Pancreas (tissue), 10 donors: ENCODE results near the gene MANBA. TPM values are rescaled to one million over a fixed set of nuclear protein-coding genes. Genes with fewer than 3 reads are reported as not detected.

Experiments used
- ATAC-seq, 4 donors: fragments of 200-7000 bp; cut with Tn5 transposase; one replicate each; pipeline versions ENCODE4 v1.8.0 to v1.9.1; 2020; ENCODE audit warnings: mild to moderate bottlenecking in 4 of 4, moderate library complexity in 4 of 4
- DNase-seq, 6 donors: peaks; one replicate each; pipeline ENCODE4 v3.0.0-alpha.2; 2020
- FAIRE-seq: peaks from 2 replicates; lab custom pipeline; 2012; peaks lifted over from hg19 to GRCh38; lab: Jason Lieb, UNC
- H3K27ac ChIP-seq, 4 donors: fragments of 200-600 bp; sonication (generic); 1 replicate in 3 of 4; 2 replicates in 1 of 4; pipeline versions ENCODE4 v1.5.0 to v1.8.0; 2020
- H3K27me3 ChIP-seq, 4 donors: fragments of 200-600 bp; one replicate each; pipeline ENCODE4 v1.8.0; 2021
- H3K36me3 ChIP-seq, 3 donors: fragments of 200-600 bp; sonication (generic) in 1 of 3; one replicate each; pipeline versions ENCODE4 v1.5.0 to v1.8.0; 2020 to 2021
- H3K4me1 ChIP-seq, 3 donors: fragments of 200-600 bp; one replicate each; pipeline ENCODE4 v1.8.0; 2021
- H3K4me3 ChIP-seq, 4 donors: fragments of 200-600 bp; sonication (generic) in 2 of 4; one replicate each; pipeline versions ENCODE4 v1.5.0 to v1.8.0; 2020 to 2021
- H3K9me3 ChIP-seq, 4 donors: fragments of 200-600 bp; one replicate each; pipeline ENCODE4 v1.8.0; 2021
- WGBS, 2 donors: extraction: QIAGEN DNeasy Blood & Tissue Kit; methylation state at CpG; one replicate each; pipeline ENCODE4 v1.1.7; 2013; 5-methylcytosine and 5-hydroxymethylcytosine counted together
- intact Hi-C, 3 donors: fragments of 100-400 bp; cut with DNase I; formaldehyde crosslinking; loops; one replicate each; pipeline versions ENCODE4 v1.11.1 to v1.14.2; 2022
- polyA plus RNA-seq, 2 donors: library from polyadenylated mRNA; stranded (reverse); fragments of 200-250 nt; gene quantifications; one replicate each; pipeline ENCODE4 v1.2.3, GENCODE V29; 2013
- total RNA-seq, 6 donors: library from RNA; stranded (reverse); fragmentation: NEBNext Ultra II Directional in 4 of 6; extraction: Animal tissue kit (Norgen Biotek cat#: 25700) in 4 of 6; gene quantifications; one replicate each; pipeline versions ENCODE4 v1.2.1 to v1.2.4, GENCODE V29; 2021 to 2023
- TF ChIP-seq, protein P1 (sequence below), 4 donors: fragments of 200-600 bp; sonication (generic) in 3 of 4; IDR thresholded peaks; one replicate each; pipeline versions ENCODE4 v1.5.0 to v1.8.0; 2021; ENCODE audit warnings: antibody characterized with exemption in 4 of 4
- donor health status: healthy with polysubstance abuse.
- donor health status: DM: no; HTN: no; CAD: no; lungs with moderate emphysema.
- donor health status: DM: no; HTN: no; CAD: no.
- donor health status: control.
- donor health status: control.
- donor health status: Bipolar disorder and iron deficiency.
- donor health status: DM: yes; HTN: yes; CAD: no.
- donor health status: DM: no; HTN: no; CAD: no.
- donor health status: DM: no; HTN: no; CAD: no.
- donor health status: DM: yes; HTN: yes; CAD: no.

The MANBA gene
- total and polyA plus RNA-seq, 8 donors = 7.8 to 22.0 (median 10.7) TPM

GRCh38 chr4:102707150-102707549 is 53.6 kb downstream of the MANBA start:
- DNase-seq (no peak), FAIRE-seq (no peak), ATAC-seq (no peak)
- no peaks in the 10 kb centered on the region for H3K9me3 ChIP-seq
- TF ChIP-seq, protein P1, sequence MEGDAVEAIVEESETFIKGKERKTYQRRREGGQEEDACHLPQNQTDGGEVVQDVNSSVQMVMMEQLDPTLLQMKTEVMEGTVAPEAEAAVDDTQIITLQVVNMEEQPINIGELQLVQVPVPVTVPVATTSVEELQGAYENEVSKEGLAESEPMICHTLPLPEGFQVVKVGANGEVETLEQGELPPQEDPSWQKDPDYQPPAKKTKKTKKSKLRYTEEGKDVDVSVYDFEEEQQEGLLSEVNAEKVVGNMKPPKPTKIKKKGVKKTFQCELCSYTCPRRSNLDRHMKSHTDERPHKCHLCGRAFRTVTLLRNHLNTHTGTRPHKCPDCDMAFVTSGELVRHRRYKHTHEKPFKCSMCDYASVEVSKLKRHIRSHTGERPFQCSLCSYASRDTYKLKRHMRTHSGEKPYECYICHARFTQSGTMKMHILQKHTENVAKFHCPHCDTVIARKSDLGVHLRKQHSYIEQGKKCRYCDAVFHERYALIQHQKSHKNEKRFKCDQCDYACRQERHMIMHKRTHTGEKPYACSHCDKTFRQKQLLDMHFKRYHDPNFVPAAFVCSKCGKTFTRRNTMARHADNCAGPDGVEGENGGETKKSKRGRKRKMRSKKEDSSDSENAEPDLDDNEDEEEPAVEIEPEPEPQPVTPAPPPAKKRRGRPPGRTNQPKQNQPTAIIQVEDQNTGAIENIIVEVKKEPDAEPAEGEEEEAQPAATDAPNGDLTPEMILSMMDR (IDR thresholded peaks at IDR 0.05) = no peak
- H3K36me3 ChIP-seq = no peaks in the 10 kb centered on the region
- 85 to 88% methylated on average over 1 of the region's 1 CpG for WGBS, 2 donors
- no peaks in the 10 kb centered on the region for H3K27me3 ChIP-seq
- H3K4me1 ChIP-seq = no peaks in the 10 kb centered on the region
- intact Hi-C loops = no loop called here
- no peak overlapping the region for H3K4me3 ChIP-seq
- H3K27ac ChIP-seq = no peak overlapping the region

- intact Hi-C loops = no loop called here
- ATAC-seq = no peak
- no peaks in the 10 kb centered on the region for H3K4me1 ChIP-seq
- no peaks in the 10 kb centered on the region for H3K36me3 ChIP-seq
- no peak for DNase-seq
- TF ChIP-seq, protein P1 (IDR thresholded peaks at IDR 0.05) = no peak
- no peak overlapping the region for H3K4me3 ChIP-seq
- no peaks in the 10 kb centered on the region for H3K27me3 ChIP-seq
- H3K9me3 ChIP-seq = no peaks in the 10 kb centered on the region
- 96 to 100% methylated on average over 1 of the region's 1 CpG for WGBS, 2 donors
- no peak overlapping the region for H3K27ac ChIP-seq
- no peak for FAIRE-seq
Measured at GRCh38 chr4:102705391-102705935, 55.3 kb downstream of the MANBA start.

DNA sequence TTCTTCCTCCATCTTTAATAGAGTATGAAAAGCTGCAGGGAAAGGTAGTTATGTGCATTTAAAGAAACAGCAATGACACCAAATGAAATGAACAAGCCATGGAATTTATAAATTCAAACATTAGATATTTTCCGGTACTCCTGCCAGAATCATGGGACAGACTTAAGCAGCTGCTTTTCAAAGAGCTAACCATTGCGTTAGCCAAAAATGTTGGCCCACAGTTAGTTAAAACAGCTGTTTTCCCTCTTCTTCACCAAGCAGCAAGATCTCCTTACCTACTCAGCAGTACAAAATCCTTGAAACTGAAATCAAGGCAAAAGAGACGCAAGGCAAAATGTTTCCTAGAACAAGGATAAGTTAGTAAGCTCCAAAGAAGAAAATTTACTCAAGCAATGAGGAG is 64.0 kb downstream of the MANBA start:
- DNase-seq (no peak), ATAC-seq (no peak), FAIRE-seq (no peak)
- no peaks in the 10 kb centered on the region for H3K27me3 ChIP-seq
- no peaks in the 10 kb centered on the region for H3K36me3 ChIP-seq
- H3K4me1 ChIP-seq = no peaks in the 10 kb centered on the region
- 77 to 78% methylated on average over 3 of the region's 3 CpGs for WGBS, 2 donors
- TF ChIP-seq, protein P1 (IDR thresholded peaks at IDR 0.05) = no peak
- H3K4me3 ChIP-seq = no peak overlapping the region
- H3K27ac ChIP-seq = no peak overlapping the region
- no peaks in the 10 kb centered on the region for H3K9me3 ChIP-seq
- intact Hi-C loops = no loop called here

DNA sequence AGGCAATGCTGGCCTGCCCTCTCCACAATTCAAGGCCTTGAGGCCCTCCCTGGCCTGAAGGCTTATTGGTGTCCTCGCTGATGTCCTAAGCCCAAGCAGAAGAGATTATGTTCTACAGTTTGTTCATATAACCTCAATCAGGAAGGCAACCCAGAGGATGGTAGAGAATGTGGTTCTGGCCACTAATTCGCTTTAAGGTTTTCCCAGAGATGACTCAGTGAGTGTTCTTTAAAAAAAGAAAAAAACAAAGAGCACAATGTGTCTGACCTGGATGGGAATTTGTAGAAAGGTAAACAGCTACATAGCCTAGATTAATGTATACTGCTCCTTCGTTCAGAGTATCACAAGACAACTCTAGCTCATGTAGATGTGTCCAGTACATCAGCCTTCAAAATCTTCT is 66.0 kb downstream of the MANBA start:
- FAIRE-seq = no peak
- WGBS, 2 donors = 88 to 96% methylated on average over 3 of the region's 3 CpGs

GRCh38 chr4:102693861-102694260 is 66.9 kb downstream of the MANBA start:
- Histone ChIP-seq H3K9me3 (no peaks in the 10 kb centered on the region), H3K27ac (no peak overlapping the region), H3K4me1 (no peaks in the 10 kb centered on the region), H3K4me3 (no peak overlapping the region), H3K27me3 (no peaks in the 10 kb centered on the region), H3K36me3 (peaks cover 0 to 8% (median 0%) of the 10 kb centered on the region in 3 donors)
- intact Hi-C loops = no loop called here
- ATAC-seq (no peak), DNase-seq (no peak), FAIRE-seq (no peak)
- 92 to 94% methylated on average over 5 of the region's 5 CpGs for WGBS, 2 donors
- TF ChIP-seq, protein P1 (IDR thresholded peaks at IDR 0.05) = no peak

More for the DNA sequence above, 66.0 kb downstream of the MANBA start:
- Histone ChIP-seq H3K27me3 (no peaks in the 10 kb centered on the region), H3K9me3 (no peaks in the 10 kb centered on the region), H3K27ac (no peak overlapping the region), H3K36me3 (peaks cover 0 to 8% (median 0%) of the 10 kb centered on the region in 3 donors), H3K4me1 (no peaks in the 10 kb centered on the region), H3K4me3 (no peak overlapping the region)
- TF ChIP-seq, protein P1 (IDR thresholded peaks at IDR 0.05) = no peak
- ATAC-seq = no peak
- no peak for DNase-seq
- intact Hi-C loops = no loop called here
